HepG2 (cell line): ENCODE measurements around the gene IFNLR1. TPM values are rescaled to one million over a fixed set of nuclear protein-coding genes. Genes with fewer than 3 reads are reported as not detected.

ENCODE experiments used
- GATAD2A ChIP-seq: IDR thresholded peaks from 2 replicates; pipeline ENCODE4 v1.6.1; 2016
- ISX ChIP-seq: sonication (generic); formaldehyde crosslinking; conservative IDR thresholded peaks from 2 replicates; pipeline ENCODE4 v1.5.0; 2020; ENCODE audit warnings: missing genetic modification reagents
- KMT2B ChIP-seq: IDR thresholded peaks from 2 replicates; pipeline ENCODE4 v1.6.1; 2016; ENCODE audit warnings: missing genetic modification reagents, missing compliant biosample characterization
- MBNL3 ChIP-seq: fragments of 250-450 bp; sonication (Bioruptor Pico); conservative IDR thresholded peaks from 2 replicates; pipeline ENCODE4 v1.8.0; 2022; ENCODE audit warnings: mild to moderate bottlenecking, inconsistent platforms
- ZFP36L2 ChIP-seq: sonication (generic); formaldehyde crosslinking; IDR thresholded peaks from 2 replicates; pipeline ENCODE4 v1.4.0; 2020; ENCODE audit warnings: missing genetic modification reagents
- ZNF451 ChIP-seq: sonication (generic); formaldehyde crosslinking; IDR thresholded peaks from 2 replicates; pipeline ENCODE4 v1.5.0; 2020; ENCODE audit warnings: mild to moderate bottlenecking, missing genetic modification reagents
- ZNF558 ChIP-seq: sonication (generic); formaldehyde crosslinking; IDR thresholded peaks from 2 replicates; pipeline ENCODE4 v1.9.0; 2022; ENCODE audit warnings: mild to moderate bottlenecking, missing genetic modification reagents, borderline replicate concordance
- polyA plus RNA-seq, 8 experiments: library from polyadenylated mRNA; depleted of rRNA in 3 of 8; stranded (reverse) in 7 of 8; unstranded in 1 of 8; fragments of >200 nt; fragmentation: Illumina TruSeq in 4 of 8; extraction: Trizol in 4 of 8; gene quantifications; 2 replicates each; pipeline versions ENCODE4 v1.2.1 to v1.2.3, GENCODE V29; 2011 to 2016; ENCODE audit warnings: low read depth in 4 of 8, missing spikeins in 1 of 8, mixed read lengths in 1 of 8; ENCODE audit not compliant: insufficient read depth in 1 of 8
- total RNA-seq, 5 experiments: library from RNA; depleted of rRNA; stranded (reverse); fragments of >200 nt; fragmentation: Illumina TruSeq; extraction: Trizol; gene quantifications; 2 replicates each; pipeline ENCODE4 v1.2.3, GENCODE V29; 2016; ENCODE audit warnings: low read depth in 1 of 5
- TF ChIP-seq, protein P1 (sequence below): sonication (generic); formaldehyde crosslinking; conservative IDR thresholded peaks from 2 replicates; pipeline ENCODE4 v1.4.0; 2020; ENCODE audit warnings: mild to moderate bottlenecking, missing genetic modification reagents, moderate library complexity
- TF ChIP-seq, protein P2 (sequence below): sonication (generic); formaldehyde crosslinking; IDR thresholded peaks from 2 replicates; pipeline ENCODE4 v1.4.0; 2020; ENCODE audit warnings: mild to moderate bottlenecking, missing genetic modification reagents, borderline replicate concordance
- TF ChIP-seq, protein P3 (sequence below): sonication (generic); formaldehyde crosslinking; IDR thresholded peaks from 2 replicates; pipeline ENCODE4 v1.4.0; 2020; ENCODE audit warnings: missing genetic modification reagents
- TF ChIP-seq, protein P4 (sequence below): IDR thresholded peaks from 2 replicates; pipeline ENCODE4 v1.4.0; 2020; ENCODE audit warnings: mild to moderate bottlenecking, missing genetic modification reagents
- TF ChIP-seq, protein P5 (sequence below): sonication (generic); formaldehyde crosslinking; IDR thresholded peaks from 2 replicates; pipeline ENCODE4 v1.9.0; 2022; ENCODE audit warnings: missing genetic modification reagents, mild to moderate bottlenecking, borderline replicate concordance

Gene IFNLR1
- total and polyA plus RNA-seq, 2 of the 13 experiments (the other 11 are each of a cell fraction or from before 2014, with no cell fraction given), result 3.8 to 8.5 TPM

DNA sequence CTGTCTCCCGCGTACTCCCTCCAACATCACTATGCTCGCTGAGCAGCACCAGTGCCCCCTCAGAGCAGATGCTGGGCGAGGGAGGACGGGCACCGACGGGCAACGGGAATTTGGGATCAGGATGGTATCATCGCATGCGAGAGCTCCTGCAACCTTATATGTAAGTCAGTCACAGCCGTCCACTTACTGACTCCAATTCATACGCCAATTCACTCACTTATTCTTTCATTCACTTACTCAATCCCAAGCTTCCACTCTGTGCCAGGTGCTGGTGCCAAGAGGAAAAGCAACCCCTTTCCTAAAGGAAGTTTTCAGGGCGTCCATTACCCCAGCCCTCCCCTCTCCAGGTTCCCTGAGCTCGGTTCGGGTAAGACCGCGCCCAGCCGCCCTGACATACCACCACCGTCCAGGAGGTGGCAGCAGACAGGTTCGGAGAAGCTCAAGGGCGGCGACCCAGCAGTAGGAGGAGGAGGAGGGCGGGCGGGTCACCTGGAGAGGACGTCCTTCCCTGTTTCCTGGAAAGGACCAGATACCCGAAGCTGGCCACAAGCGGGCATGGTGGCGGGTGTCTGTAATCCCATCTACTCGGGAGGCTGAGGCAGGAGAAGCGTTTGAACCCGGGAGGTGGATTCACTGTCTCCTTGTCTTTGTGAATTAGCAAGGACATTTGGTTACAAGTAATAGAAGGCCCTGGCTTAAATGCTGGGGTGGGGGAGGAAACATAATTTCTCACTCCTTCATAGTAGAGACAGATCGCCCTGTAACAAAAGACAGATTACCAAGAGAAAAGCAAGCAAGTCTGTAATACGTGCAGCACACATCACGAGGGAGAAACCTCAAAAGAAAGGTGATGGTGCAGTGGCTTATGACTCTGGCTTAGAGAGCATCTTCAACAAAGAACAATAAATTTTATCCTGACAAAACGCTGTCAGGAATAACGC is 36.6 kb downstream of the IFNLR1 start (continued):
- TF ChIP-seq, protein P1, sequence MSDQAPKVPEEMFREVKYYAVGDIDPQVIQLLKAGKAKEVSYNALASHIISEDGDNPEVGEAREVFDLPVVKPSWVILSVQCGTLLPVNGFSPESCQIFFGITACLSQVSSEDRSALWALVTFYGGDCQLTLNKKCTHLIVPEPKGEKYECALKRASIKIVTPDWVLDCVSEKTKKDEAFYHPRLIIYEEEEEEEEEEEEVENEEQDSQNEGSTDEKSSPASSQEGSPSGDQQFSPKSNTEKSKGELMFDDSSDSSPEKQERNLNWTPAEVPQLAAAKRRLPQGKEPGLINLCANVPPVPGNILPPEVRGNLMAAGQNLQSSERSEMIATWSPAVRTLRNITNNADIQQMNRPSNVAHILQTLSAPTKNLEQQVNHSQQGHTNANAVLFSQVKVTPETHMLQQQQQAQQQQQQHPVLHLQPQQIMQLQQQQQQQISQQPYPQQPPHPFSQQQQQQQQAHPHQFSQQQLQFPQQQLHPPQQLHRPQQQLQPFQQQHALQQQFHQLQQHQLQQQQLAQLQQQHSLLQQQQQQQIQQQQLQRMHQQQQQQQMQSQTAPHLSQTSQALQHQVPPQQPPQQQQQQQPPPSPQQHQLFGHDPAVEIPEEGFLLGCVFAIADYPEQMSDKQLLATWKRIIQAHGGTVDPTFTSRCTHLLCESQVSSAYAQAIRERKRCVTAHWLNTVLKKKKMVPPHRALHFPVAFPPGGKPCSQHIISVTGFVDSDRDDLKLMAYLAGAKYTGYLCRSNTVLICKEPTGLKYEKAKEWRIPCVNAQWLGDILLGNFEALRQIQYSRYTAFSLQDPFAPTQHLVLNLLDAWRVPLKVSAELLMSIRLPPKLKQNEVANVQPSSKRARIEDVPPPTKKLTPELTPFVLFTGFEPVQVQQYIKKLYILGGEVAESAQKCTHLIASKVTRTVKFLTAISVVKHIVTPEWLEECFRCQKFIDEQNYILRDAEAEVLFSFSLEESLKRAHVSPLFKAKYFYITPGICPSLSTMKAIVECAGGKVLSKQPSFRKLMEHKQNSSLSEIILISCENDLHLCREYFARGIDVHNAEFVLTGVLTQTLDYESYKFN (CRISPR knock-in tag), result peak; percentile 37; the same call in 1 of the 2 replicates
- TF ChIP-seq ZFP36L2 (CRISPR knock-in tag) (no peak), ZNF451 (CRISPR knock-in tag) (0 out of 2 replicates have a peak, but pooled peaks have one; percentile 38), ZNF558 (CRISPR knock-in tag) (no peak), ISX (CRISPR knock-in tag) (no peak), MBNL3 (CRISPR knock-in tag) (no peak), GATAD2A (no peak; the same call in 1 of the 2 replicates), KMT2B (CRISPR knock-in tag) (no peak)
- TF ChIP-seq, protein P2, sequence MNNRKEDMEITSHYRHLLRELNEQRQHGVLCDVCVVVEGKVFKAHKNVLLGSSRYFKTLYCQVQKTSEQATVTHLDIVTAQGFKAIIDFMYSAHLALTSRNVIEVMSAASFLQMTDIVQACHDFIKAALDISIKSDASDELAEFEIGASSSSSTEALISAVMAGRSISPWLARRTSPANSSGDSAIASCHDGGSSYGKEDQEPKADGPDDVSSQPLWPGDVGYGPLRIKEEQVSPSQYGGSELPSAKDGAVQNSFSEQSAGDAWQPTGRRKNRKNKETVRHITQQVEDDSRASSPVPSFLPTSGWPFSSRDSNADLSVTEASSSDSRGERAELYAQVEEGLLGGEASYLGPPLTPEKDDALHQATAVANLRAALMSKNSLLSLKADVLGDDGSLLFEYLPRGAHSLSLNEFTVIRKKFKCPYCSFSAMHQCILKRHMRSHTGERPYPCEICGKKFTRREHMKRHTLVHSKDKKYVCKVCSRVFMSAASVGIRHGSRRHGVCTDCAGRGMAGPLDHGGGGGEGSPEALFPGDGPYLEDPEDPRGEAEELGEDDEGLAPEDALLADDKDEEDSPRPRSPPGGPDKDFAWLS, result no peak
- TF ChIP-seq, protein P3, sequence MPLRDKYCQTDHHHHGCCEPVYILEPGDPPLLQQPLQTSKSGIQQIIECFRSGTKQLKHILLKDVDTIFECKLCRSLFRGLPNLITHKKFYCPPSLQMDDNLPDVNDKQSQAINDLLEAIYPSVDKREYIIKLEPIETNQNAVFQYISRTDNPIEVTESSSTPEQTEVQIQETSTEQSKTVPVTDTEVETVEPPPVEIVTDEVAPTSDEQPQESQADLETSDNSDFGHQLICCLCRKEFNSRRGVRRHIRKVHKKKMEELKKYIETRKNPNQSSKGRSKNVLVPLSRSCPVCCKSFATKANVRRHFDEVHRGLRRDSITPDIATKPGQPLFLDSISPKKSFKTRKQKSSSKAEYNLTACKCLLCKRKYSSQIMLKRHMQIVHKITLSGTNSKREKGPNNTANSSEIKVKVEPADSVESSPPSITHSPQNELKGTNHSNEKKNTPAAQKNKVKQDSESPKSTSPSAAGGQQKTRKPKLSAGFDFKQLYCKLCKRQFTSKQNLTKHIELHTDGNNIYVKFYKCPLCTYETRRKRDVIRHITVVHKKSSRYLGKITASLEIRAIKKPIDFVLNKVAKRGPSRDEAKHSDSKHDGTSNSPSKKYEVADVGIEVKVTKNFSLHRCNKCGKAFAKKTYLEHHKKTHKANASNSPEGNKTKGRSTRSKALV (CRISPR knock-in tag), result no peak
- TF ChIP-seq, protein P4, sequence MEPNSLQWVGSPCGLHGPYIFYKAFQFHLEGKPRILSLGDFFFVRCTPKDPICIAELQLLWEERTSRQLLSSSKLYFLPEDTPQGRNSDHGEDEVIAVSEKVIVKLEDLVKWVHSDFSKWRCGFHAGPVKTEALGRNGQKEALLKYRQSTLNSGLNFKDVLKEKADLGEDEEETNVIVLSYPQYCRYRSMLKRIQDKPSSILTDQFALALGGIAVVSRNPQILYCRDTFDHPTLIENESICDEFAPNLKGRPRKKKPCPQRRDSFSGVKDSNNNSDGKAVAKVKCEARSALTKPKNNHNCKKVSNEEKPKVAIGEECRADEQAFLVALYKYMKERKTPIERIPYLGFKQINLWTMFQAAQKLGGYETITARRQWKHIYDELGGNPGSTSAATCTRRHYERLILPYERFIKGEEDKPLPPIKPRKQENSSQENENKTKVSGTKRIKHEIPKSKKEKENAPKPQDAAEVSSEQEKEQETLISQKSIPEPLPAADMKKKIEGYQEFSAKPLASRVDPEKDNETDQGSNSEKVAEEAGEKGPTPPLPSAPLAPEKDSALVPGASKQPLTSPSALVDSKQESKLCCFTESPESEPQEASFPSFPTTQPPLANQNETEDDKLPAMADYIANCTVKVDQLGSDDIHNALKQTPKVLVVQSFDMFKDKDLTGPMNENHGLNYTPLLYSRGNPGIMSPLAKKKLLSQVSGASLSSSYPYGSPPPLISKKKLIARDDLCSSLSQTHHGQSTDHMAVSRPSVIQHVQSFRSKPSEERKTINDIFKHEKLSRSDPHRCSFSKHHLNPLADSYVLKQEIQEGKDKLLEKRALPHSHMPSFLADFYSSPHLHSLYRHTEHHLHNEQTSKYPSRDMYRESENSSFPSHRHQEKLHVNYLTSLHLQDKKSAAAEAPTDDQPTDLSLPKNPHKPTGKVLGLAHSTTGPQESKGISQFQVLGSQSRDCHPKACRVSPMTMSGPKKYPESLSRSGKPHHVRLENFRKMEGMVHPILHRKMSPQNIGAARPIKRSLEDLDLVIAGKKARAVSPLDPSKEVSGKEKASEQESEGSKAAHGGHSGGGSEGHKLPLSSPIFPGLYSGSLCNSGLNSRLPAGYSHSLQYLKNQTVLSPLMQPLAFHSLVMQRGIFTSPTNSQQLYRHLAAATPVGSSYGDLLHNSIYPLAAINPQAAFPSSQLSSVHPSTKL (CRISPR knock-in tag), result peak; percentile 33
- TF ChIP-seq, protein P5, sequence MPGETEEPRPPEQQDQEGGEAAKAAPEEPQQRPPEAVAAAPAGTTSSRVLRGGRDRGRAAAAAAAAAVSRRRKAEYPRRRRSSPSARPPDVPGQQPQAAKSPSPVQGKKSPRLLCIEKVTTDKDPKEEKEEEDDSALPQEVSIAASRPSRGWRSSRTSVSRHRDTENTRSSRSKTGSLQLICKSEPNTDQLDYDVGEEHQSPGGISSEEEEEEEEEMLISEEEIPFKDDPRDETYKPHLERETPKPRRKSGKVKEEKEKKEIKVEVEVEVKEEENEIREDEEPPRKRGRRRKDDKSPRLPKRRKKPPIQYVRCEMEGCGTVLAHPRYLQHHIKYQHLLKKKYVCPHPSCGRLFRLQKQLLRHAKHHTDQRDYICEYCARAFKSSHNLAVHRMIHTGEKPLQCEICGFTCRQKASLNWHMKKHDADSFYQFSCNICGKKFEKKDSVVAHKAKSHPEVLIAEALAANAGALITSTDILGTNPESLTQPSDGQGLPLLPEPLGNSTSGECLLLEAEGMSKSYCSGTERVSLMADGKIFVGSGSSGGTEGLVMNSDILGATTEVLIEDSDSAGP (CRISPR knock-in tag), result peak; percentile 50; the same call in 1 of the 2 replicates
